ENCODE measurements around the gene PLCL2. TPM values are rescaled to one million over a fixed set of nuclear protein-coding genes. Genes with fewer than 3 reads are reported as not detected.

PLCL2 gene
- total RNA-seq, 1 experiment from 2014 or later = 32.1 TPM

- Mint-ChIP-seq H3K36me3 (ENCODE audit: insufficient read depth in 1 of 3, low read depth in 3 of 3) (peaks cover 0 to 39% (median 34%) of the 10 kb centered on the region in 3 experiments; a peak in 4 of 7 replicates), H3K4me3 (no peak overlapping the region), H3K27ac (no peak overlapping the region), H3K27me3 (ENCODE audit: low read depth) (peaks cover 8% of the 10 kb centered on the region), H3K9me3 (no peaks in the 10 kb centered on the region), H3K4me1 (peaks cover 13 to 18% of the 10 kb centered on the region in 2 experiments)
- H3K9me3 ChIP-seq (ENCODE audit: control insufficient read depth, low read depth, low read length) = no peaks in the 10 kb centered on the region
- no peak overlapping the region for H3T11ph ChIP-seq (ENCODE audit: low read length)
- no peak overlapping the region for H2BK5ac ChIP-seq (ENCODE audit: insufficient read length, low read length)
- H3K27ac ChIP-seq (ENCODE audit: insufficient read length, low read depth, low read length) = no peak overlapping the region
- H2BK12ac ChIP-seq (ENCODE audit: insufficient read length, low read depth, low read length) = no peak overlapping the region
- no peaks in the 10 kb centered on the region for H4K20me1 ChIP-seq (ENCODE audit: control insufficient read depth, insufficient read depth, insufficient read length)
- no peak overlapping the region for H3K56ac ChIP-seq (ENCODE audit: insufficient read length, low read depth, low read length)
- no CpG with 5 or more reads among the region's 10 CpGs for WGBS (ENCODE audit: extremely low coverage, insufficient read length, low lambda C conversion rate)
- no peak overlapping the region for H2BK15ac ChIP-seq (ENCODE audit: low read depth, low read length)
- H4K8ac ChIP-seq (replicated peaks; ENCODE audit: insufficient read length, low read depth, low read length) = no peak overlapping the region
- H4K5ac ChIP-seq (ENCODE audit: insufficient read length, low read depth, low read length) = no peak overlapping the region
- TF ChIP-seq CTCF (conservative IDR thresholded peaks at IDR 0.05) = no peak
- no peak for DNase-seq
- no peak overlapping the region for H3K14ac ChIP-seq (ENCODE audit: insufficient read depth, low read length)
- H3K4me2 ChIP-seq (ENCODE audit: insufficient read depth, insufficient read length, low read length) = no peak overlapping the region
- no peaks in the 10 kb centered on the region for H3K79me2 ChIP-seq (ENCODE audit: insufficient read depth, low read length)
- no peaks in the 10 kb centered on the region for H3K4me1 ChIP-seq (ENCODE audit: insufficient read depth, low read length)
- H3K79me1 ChIP-seq (ENCODE audit: insufficient read depth, low read depth, low read length, poor library complexity, severe bottlenecking) = no peaks in the 10 kb centered on the region
- no peak overlapping the region for H4K91ac ChIP-seq (ENCODE audit: insufficient read length, low read depth, low read length)
- no peak overlapping the region for H2AK5ac ChIP-seq (ENCODE audit: insufficient read length, low read length)
- H3K27me3 ChIP-seq (ENCODE audit: insufficient read depth, low read length) = no peaks in the 10 kb centered on the region
- H2AFZ ChIP-seq (ENCODE audit: low read length) = no peak overlapping the region
- H3K23ac ChIP-seq (ENCODE audit: insufficient read length, low read depth, low read length) = no peak overlapping the region
- H3K9ac ChIP-seq (ENCODE audit: extremely low read depth, insufficient read length, low read length) = no peak overlapping the region
- peaks cover 2% of the 10 kb centered on the region for H3K23me2 ChIP-seq (ENCODE audit: insufficient read length, low read depth, low read length, poor library complexity, severe bottlenecking)
- no peak overlapping the region for H3K4ac ChIP-seq (ENCODE audit: low read depth, low read length)
- no peak overlapping the region for H3K18ac ChIP-seq (ENCODE audit: insufficient read length, low read depth, low read length)
- H2BK120ac ChIP-seq (ENCODE audit: low read depth, low read length, poor library complexity, severe bottlenecking) = no peak overlapping the region
- H2BK20ac ChIP-seq (ENCODE audit: low read depth, low read length, poor library complexity, severe bottlenecking) = no peak overlapping the region
These were observed 127.1 kb downstream of the PLCL2 start for GRCh38 chr3:17011728-17012338.
